LNCaP clone FGC (cell line): ENCODE measurements around the gene PATJ.

Experiments used
- DNase-seq: peaks from one replicate; pipeline ENCODE4 v3.0.0-alpha.2; 2011; ENCODE audit warnings: low read depth
- H3K4me3 ChIP-seq: 2 replicates; pipeline ENCODE4 v1.5.1; 2011; ENCODE audit warnings: mild to moderate bottlenecking, low read depth, low read length, control low read depth
- CTCF ChIP-seq: IDR thresholded peaks from 2 replicates; pipeline ENCODE4 v1.5.1; 2012; ENCODE audit warnings: mild to moderate bottlenecking; ENCODE audit not compliant: control insufficient read depth, insufficient read depth; ENCODE audit errors: extremely low read depth

Gene PATJ

DNA sequence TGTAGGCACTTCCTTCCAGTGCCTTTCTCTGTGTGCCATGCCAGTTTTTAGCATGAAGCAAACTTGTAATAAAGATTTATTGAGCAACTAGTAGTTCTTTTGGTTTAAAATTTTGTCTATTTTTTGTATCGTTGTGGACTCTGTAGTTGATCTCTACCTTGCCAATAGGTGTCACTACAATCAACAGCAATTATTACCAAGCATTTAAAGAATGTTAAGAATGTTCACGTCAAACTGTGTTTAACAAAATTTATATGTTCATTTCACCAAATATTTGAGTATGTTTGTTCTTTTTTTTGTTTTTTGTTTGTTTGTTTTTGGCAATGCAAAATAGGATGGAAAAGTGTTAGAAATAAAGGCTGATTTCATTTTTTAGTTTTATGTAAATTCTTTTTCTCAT, 208.1 kb downstream of the PATJ start:
- DNase-seq = no peak

GRCh38 chr1:61951731-61952580, 209.7 kb downstream of the PATJ start:
- DNase-seq = no peak
- no peak for TF ChIP-seq CTCF
- no peak overlapping the region for H3K4me3 ChIP-seq

More for the DNA sequence above, 208.1 kb downstream of the PATJ start:
- peak; percentile 42; the same call in 1 of the 2 replicates for TF ChIP-seq CTCF
- H3K4me3 ChIP-seq = no peak overlapping the region

- no peak overlapping the region for H3K4me3 ChIP-seq
- DNase-seq = no peak
- TF ChIP-seq CTCF = no peak
Observed at GRCh38 chr1:61952675-61953074, 210.4 kb downstream of the PATJ start.

GRCh38 chr1:61953076-61953789, 211.0 kb downstream of the PATJ start:
- H3K4me3 ChIP-seq = no peak overlapping the region
- DNase-seq = no peak
- no peak for TF ChIP-seq CTCF

DNA sequence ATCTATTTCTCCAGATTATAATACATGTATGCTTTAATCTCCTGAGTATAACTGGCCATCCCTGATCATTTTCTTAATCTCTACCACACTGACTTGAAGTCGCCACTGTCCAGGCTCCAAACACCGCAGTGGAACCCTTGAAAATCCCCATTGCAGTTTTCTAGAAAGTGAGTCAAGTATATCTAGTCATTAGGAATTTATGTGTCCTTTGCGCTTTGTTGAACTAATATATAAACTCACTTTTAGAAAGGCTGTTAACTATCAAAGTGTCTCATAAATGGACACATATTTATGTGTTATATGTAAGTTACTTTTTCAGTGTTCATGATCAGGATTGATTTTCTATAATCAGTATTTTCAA, 211.5 kb downstream of the PATJ start:
- TF ChIP-seq CTCF = no peak

GRCh38 chr1:61955261-61955660, 213.0 kb downstream of the PATJ start:
- no peak for DNase-seq
- H3K4me3 ChIP-seq = no peak overlapping the region
- TF ChIP-seq CTCF = no peak

More for the DNA sequence above, 211.5 kb downstream of the PATJ start:
- no peak for DNase-seq
- H3K4me3 ChIP-seq = no peak overlapping the region
